PC-3 (cell line): ENCODE measurements around the gene LSM12.

Source experiments
- CTCF ChIP-seq: fragments of 300-600 bp; sonication (generic); conservative IDR thresholded peaks from 2 replicates; pipeline ENCODE4 v1.5.1; 2017; ENCODE audit warnings: antibody characterized with exemption, low read depth, mild to moderate bottlenecking, low read length
- EZH2 ChIP-seq: fragments of 300-600 bp; sonication (generic); IDR thresholded peaks from one replicate; pipeline ENCODE4 v1.6.1; 2017; ENCODE audit warnings: antibody characterized with exemption, mild to moderate bottlenecking, low read length; ENCODE audit not compliant: unreplicated experiment

GRCh38 chr17:44071772-44072171 is 5.3 kb upstream of the LSM12 start:
- TF ChIP-seq CTCF (no peak), EZH2 (no peak)
